SK-N-SH (cell line): ENCODE data around the gene SLC1A3. TPM values are rescaled to one million over a fixed set of nuclear protein-coding genes. Genes with fewer than 3 reads are reported as not detected.

ENCODE experiments used
- CTCF ChIA-PET: fragments of 300-600, 350-600 bp; formaldehyde crosslinking; extraction: SDS; loops from one replicate; lab custom pipeline; 2021; lab: Yijun Ruan, JAX
- POLR2A ChIA-PET: fragments of 350-600 bp; sonication (Branson Sonifier 250); formaldehyde crosslinking; extraction: SDS; loops from one replicate; lab custom pipeline; 2020; ENCODE audit warnings: antibody characterized with exemption, inconsistent platforms; lab: Yijun Ruan, JAX
- DNase-seq: peaks from one replicate; pipeline ENCODE4 v3.0.0; 2012
- H2AFZ ChIP-seq: fragments of 200-600 bp; sonication (generic); 2 replicates; pipeline ENCODE4 v1.8.1; 2016; ENCODE audit warnings: antibody characterized with exemption, mild to moderate bottlenecking, low read depth
- H3F3A ChIP-seq: fragments of 200-600 bp; sonication (generic); replicated peaks from 2 replicates; pipeline ENCODE3; 2016; ENCODE audit warnings: antibody characterized with exemption, mild to moderate bottlenecking; ENCODE audit not compliant: insufficient read depth
- H3K27ac ChIP-seq, 2 experiments: fragments of 200-500 bp in 1 of 2; fragments of 200-600 bp in 1 of 2; sonication (Bioruptor generic) in 1 of 2; sonication (generic), shearing (Covaris generic) in 1 of 2; 2 replicates each; pipeline versions ENCODE4 v1.5.1 to v1.6.1; 2014 to 2016; ENCODE audit warnings: low read depth in 2 of 2, inconsistent platforms in 1 of 2, low read length in 1 of 2, mild to moderate bottlenecking in 1 of 2, mixed read lengths in 1 of 2
- H3K27me3 ChIP-seq: fragments of 200-600 bp; sonication (generic), shearing (Covaris generic); 2 replicates; pipeline ENCODE4 v1.6.1; 2016; ENCODE audit warnings: mixed run types; ENCODE audit not compliant: insufficient read depth
- H3K36me3 ChIP-seq, 2 experiments: fragments of 200-500 bp in 1 of 2; fragments of 200-600 bp in 1 of 2; sonication (Bioruptor generic) in 1 of 2; sonication (generic) in 1 of 2; replicated peaks in 1 of 2; 2 replicates each; pipeline versions ENCODE3 to v1.5.1; 2014 to 2016; ENCODE audit warnings: low read length in 1 of 2, mild to moderate bottlenecking in 1 of 2; ENCODE audit not compliant: insufficient read depth in 2 of 2, control insufficient read depth in 1 of 2
- H3K4me1 ChIP-seq, 2 experiments: fragments of 200-500 bp in 1 of 2; fragments of 200-600 bp in 1 of 2; sonication (Bioruptor generic) in 1 of 2; sonication (generic), shearing (Covaris generic) in 1 of 2; 2 replicates each; pipeline versions ENCODE4 v1.5.1 to v1.6.1; 2014 to 2016; ENCODE audit warnings: low read depth in 1 of 2, low read length in 1 of 2, mixed run types in 1 of 2; ENCODE audit not compliant: insufficient read depth in 2 of 2, control insufficient read depth in 1 of 2
- H3K4me2 ChIP-seq: fragments of 200-600 bp; sonication (generic), shearing (Covaris generic); 2 replicates; pipeline ENCODE4 v1.6.1; 2017; ENCODE audit warnings: mixed run types
- H3K4me3 ChIP-seq, 2 experiments: fragments of 200-500 bp in 1 of 2; fragments of 200-600 bp in 1 of 2; sonication (Bioruptor generic) in 1 of 2; sonication (generic), shearing (Covaris generic) in 1 of 2; 2 replicates each; pipeline versions ENCODE4 v1.5.1 to v1.8.1; 2014 to 2016; ENCODE audit warnings: low read depth in 2 of 2, inconsistent platforms in 1 of 2, low read length in 1 of 2, mild to moderate bottlenecking in 1 of 2, mixed read lengths in 1 of 2, moderate library complexity in 1 of 2
- H3K79me2 ChIP-seq: fragments of 200-600 bp; sonication (generic); 2 replicates; pipeline ENCODE4 v1.8.1; 2017; ENCODE audit warnings: mild to moderate bottlenecking; ENCODE audit not compliant: insufficient read depth
- H3K9ac ChIP-seq: fragments of 200-600 bp; sonication (generic); 2 replicates; pipeline ENCODE4 v1.6.1; 2017; ENCODE audit warnings: mixed run types
- H3K9me2 ChIP-seq: fragments of 200-600 bp; sonication (generic); 2 replicates; pipeline ENCODE4 v1.6.1; 2017; ENCODE audit warnings: mixed run types
- H3K9me3 ChIP-seq: fragments of 200-600 bp; sonication (generic); 2 replicates; pipeline ENCODE4 v1.6.1; 2017; ENCODE audit warnings: mixed run types, mild to moderate bottlenecking, moderate library complexity
- H4K20me1 ChIP-seq: fragments of 200-600 bp; sonication (generic); 2 replicates; pipeline ENCODE4 v1.6.1; 2017; ENCODE audit warnings: mild to moderate bottlenecking, mixed run types; ENCODE audit not compliant: insufficient read depth
- CTCF ChIP-seq: fragments of 200-600 bp; sonication (generic); IDR thresholded peaks from 2 replicates; pipeline ENCODE4 v1.6.1; 2017; ENCODE audit warnings: antibody characterized with exemption, mild to moderate bottlenecking, moderate library complexity
- EP300 ChIP-seq, 2 experiments: IDR thresholded peaks; 2 replicates each; pipeline versions ENCODE4 v1.4.0 to v1.6.1; 2012; ENCODE audit warnings: borderline replicate concordance in 1 of 2, low read depth in 1 of 2, low read length in 1 of 2
- EZH2phosphoT487 ChIP-seq: fragments of 200-600 bp; sonication (generic); IDR thresholded peaks from 2 replicates; pipeline ENCODE4 v1.6.1; 2017; ENCODE audit warnings: low read depth, mixed run types, mild to moderate bottlenecking, antibody characterized with exemption, moderate library complexity, borderline replicate concordance
- FOXM1 ChIP-seq: IDR thresholded peaks from 2 replicates; pipeline ENCODE4 v1.4.0; 2012; ENCODE audit warnings: low read depth, mild to moderate bottlenecking
- GABPA ChIP-seq: IDR thresholded peaks from 2 replicates; pipeline ENCODE4 v1.4.0; 2012; ENCODE audit warnings: low read depth, mild to moderate bottlenecking
- GATA2 ChIP-seq: sonication (generic); formaldehyde crosslinking; IDR thresholded peaks from 2 replicates; pipeline ENCODE4 v1.5.0; 2020; ENCODE audit warnings: mild to moderate bottlenecking, missing genetic modification reagents
- MXI1 ChIP-seq: IDR thresholded peaks from 2 replicates; pipeline ENCODE4 v1.6.1; 2012; ENCODE audit warnings: mild to moderate bottlenecking, low read depth, low read length, improper control_type of control experiment
- NFIC ChIP-seq: IDR thresholded peaks from 2 replicates; pipeline ENCODE4 v1.4.0; 2012; ENCODE audit warnings: borderline replicate concordance
- RAD21 ChIP-seq: IDR thresholded peaks from 2 replicates; pipeline ENCODE4 v1.6.1; 2012; ENCODE audit warnings: mild to moderate bottlenecking, low read length
- RFX5 ChIP-seq: IDR thresholded peaks from 2 replicates; pipeline ENCODE4 v1.6.1; 2012; ENCODE audit warnings: mild to moderate bottlenecking, improper control_type of control experiment, low read length
- SIN3A ChIP-seq: IDR thresholded peaks from 2 replicates; pipeline ENCODE4 v1.6.1; 2012; ENCODE audit warnings: low read depth, mild to moderate bottlenecking, low read length, moderate library complexity, borderline replicate concordance
- SMC3 ChIP-seq: IDR thresholded peaks from 2 replicates; pipeline ENCODE4 v1.6.1; 2012; ENCODE audit warnings: low read depth, low read length, improper control_type of control experiment
- TAF1 ChIP-seq: IDR thresholded peaks from 2 replicates; pipeline ENCODE4 v1.6.1; 2012; ENCODE audit warnings: low read depth, mild to moderate bottlenecking, low read length, moderate library complexity, borderline replicate concordance
- TCF12 ChIP-seq: IDR thresholded peaks from 2 replicates; pipeline ENCODE4 v1.4.0; 2012
- USF2 ChIP-seq: fragments of 150-350 bp; IDR thresholded peaks from 2 replicates; pipeline ENCODE4 v1.6.1; 2017; ENCODE audit warnings: antibody characterized with exemption, low read length, low read depth, borderline replicate concordance
- YY1 ChIP-seq: IDR thresholded peaks from 2 replicates; pipeline ENCODE4 v1.4.0; 2012; ENCODE audit warnings: low read depth, mild to moderate bottlenecking
- WGBS: methylation state at CpG from one replicate; pipeline ENCODE4 v1.1.6; 2017; ENCODE audit warnings: low lambda C conversion rate; 5-methylcytosine and 5-hydroxymethylcytosine counted together
- polyA plus RNA-seq, 3 experiments: library from polyadenylated mRNA; depleted of rRNA; stranded (reverse); fragments of >200 nt; gene quantifications; 2 replicates each; pipeline ENCODE4 v1.2.3, GENCODE V29; 2012
- TF ChIP-seq, protein P1 (sequence below): fragments of 150-350 bp; IDR thresholded peaks from 2 replicates; pipeline ENCODE4 v1.6.1; 2016; ENCODE audit warnings: mild to moderate bottlenecking, low read depth, low read length
- TF ChIP-seq, protein P2 (sequence below): IDR thresholded peaks from 2 replicates; pipeline ENCODE4 v1.4.0; 2012; ENCODE audit warnings: low read depth, borderline replicate concordance

Gene SLC1A3
- polyA plus RNA-seq, 1 of the 3 experiments (the other 2 are of a cell fraction), result not detected

DNA sequence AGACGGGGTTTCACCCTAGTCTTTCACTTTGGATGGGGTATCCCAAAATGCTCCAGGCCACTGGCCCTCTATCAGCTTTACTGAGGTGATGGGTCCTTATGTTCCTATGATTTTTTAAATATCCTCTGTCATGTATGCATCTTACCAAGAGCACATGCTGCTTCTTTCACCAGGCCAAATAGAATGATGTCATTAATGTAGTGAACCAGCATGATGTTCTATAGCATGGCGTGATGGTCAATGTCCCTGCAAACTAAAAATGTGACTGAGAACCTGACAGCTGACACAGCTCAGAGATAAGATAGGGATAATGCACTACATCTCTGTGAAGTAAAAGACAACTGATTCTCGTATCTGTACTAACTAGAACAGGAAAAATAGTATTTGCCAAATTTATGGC is 103.6 kb downstream of the SLC1A3 start (continued):
- TF ChIP-seq TAF1, result no peak
- no peak for TF ChIP-seq RFX5
- TF ChIP-seq GATA2 (CRISPR knock-in tag), result no peak
- no peak for TF ChIP-seq EP300 (IDR thresholded peaks at IDR 0.05; ENCODE audit: borderline replicate concordance in 1 of 2, low read depth in 1 of 2, low read length in 1 of 2)
- TF ChIP-seq, protein P1, sequence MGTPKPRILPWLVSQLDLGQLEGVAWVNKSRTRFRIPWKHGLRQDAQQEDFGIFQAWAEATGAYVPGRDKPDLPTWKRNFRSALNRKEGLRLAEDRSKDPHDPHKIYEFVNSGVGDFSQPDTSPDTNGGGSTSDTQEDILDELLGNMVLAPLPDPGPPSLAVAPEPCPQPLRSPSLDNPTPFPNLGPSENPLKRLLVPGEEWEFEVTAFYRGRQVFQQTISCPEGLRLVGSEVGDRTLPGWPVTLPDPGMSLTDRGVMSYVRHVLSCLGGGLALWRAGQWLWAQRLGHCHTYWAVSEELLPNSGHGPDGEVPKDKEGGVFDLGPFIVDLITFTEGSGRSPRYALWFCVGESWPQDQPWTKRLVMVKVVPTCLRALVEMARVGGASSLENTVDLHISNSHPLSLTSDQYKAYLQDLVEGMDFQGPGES, result no peak
- TF ChIP-seq MXI1, result no peak
- TF ChIP-seq EZH2phosphoT487, result no peak
- TF ChIP-seq, all 33 proteins: peak for 0

DNA sequence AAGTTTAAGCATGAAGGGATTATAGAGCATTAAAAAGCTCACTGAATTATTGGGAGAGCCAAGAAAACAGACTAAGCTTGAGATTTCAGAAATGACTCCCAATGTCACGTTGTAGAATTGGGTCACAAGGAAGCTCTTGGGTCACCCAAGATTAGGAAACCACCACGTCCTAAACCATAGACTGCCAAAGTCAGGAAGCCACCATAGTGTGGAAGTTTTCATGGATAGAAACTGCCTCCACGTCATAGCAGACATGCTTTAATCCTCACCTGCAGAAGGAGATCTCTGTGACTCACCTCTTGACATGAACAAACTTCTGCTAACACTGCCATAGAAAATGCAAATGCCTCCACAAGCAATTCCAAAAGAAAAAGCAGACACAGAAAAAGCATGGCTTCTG is 106.3 kb downstream of the SLC1A3 start:
- Histone ChIP-seq H4K20me1 (no peaks in the 10 kb centered on the region), H3K9me2 (no peaks in the 10 kb centered on the region), H3K9me3 (no peaks in the 10 kb centered on the region), H3K4me1 (no peaks in the 10 kb centered on the region), H2AFZ (no peak overlapping the region), H3K36me3 (no peaks in the 10 kb centered on the region), H3K27ac (no peak overlapping the region), H3K27me3 (peaks cover 17% of the 10 kb centered on the region), H3K4me3 (no peak overlapping the region), H3K4me2 (no peak overlapping the region), H3F3A (no peaks in the 10 kb centered on the region), H3K79me2 (no peaks in the 10 kb centered on the region), H3K9ac (no peak overlapping the region)
- TF ChIP-seq TCF12 (no peak), CTCF (no peak), YY1 (no peak), USF2 (no peak), RAD21 (no peak), NFIC (no peak), GABPA (no peak), SMC3 (no peak), FOXM1 (no peak), EP300 (IDR thresholded peaks at IDR 0.05; ENCODE audit: borderline replicate concordance in 1 of 2, low read depth in 1 of 2, low read length in 1 of 2) (no peak), TAF1 (no peak), SIN3A (no peak)
- TF ChIP-seq, protein P2, sequence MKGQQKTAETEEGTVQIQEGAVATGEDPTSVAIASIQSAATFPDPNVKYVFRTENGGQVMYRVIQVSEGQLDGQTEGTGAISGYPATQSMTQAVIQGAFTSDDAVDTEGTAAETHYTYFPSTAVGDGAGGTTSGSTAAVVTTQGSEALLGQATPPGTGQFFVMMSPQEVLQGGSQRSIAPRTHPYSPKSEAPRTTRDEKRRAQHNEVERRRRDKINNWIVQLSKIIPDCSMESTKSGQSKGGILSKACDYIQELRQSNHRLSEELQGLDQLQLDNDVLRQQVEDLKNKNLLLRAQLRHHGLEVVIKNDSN, result no peak
- TF ChIP-seq, protein P1, result no peak
- POLR2A ChIA-PET, result no interaction called here
- 0% methylated on average over 3 of the region's 3 CpGs for WGBS
- DNase-seq, result no peak
- CTCF ChIA-PET, result interaction anchor here (1.6 to 7.3 kb wide), 2 partner anchors 17 kb away, joined by 6 to 26 read pairs; no protein-coding TSS in a partner anchor
